AG09309 (cell line): ENCODE measurements around the gene RGS3.

Experiments
- DNase-seq: peaks from one replicate; pipeline ENCODE4 v3.0.0-alpha.2; 2010; ENCODE audit warnings: low read depth
- H3K4me3 ChIP-seq: 2 replicates; pipeline ENCODE4 v1.5.1; 2011; ENCODE audit warnings: mild to moderate bottlenecking, low read depth, low read length, moderate library complexity; ENCODE audit not compliant: control insufficient read depth
- CTCF ChIP-seq: IDR thresholded peaks from 2 replicates; pipeline ENCODE4 v1.5.1; 2011; ENCODE audit warnings: mild to moderate bottlenecking, low read depth, low read length, inconsistent platforms; ENCODE audit not compliant: insufficient read depth, control insufficient read depth; ENCODE audit errors: missing control alignments

Gene RGS3

GRCh38 chr9:113472199-113472598 is 8.7 kb downstream of the RGS3 start:
- no peak overlapping the region for H3K4me3 ChIP-seq
- TF ChIP-seq CTCF = no peak
- no peak for DNase-seq

- no peak for TF ChIP-seq CTCF
- no peak for DNase-seq
These were observed 11.0 kb downstream of the RGS3 start for GRCh38 chr9:113474360-113475028.

GRCh38 chr9:113475031-113475430 is 11.5 kb downstream of the RGS3 start:
- no peak overlapping the region for H3K4me3 ChIP-seq
- no peak for TF ChIP-seq CTCF
- no peak for DNase-seq

More at GRCh38 chr9:113474360-113475028, 11.0 kb downstream of the RGS3 start:
- H3K4me3 ChIP-seq = no peak overlapping the region

GRCh38 chr9:113475992-113476391 is 12.5 kb downstream of the RGS3 start:
- TF ChIP-seq CTCF = no peak
- no peak overlapping the region for H3K4me3 ChIP-seq
- DNase-seq = no peak

GRCh38 chr9:113476511-113476916 is 13.0 kb downstream of the RGS3 start:
- TF ChIP-seq CTCF = no peak
- no peak overlapping the region for H3K4me3 ChIP-seq
- DNase-seq = no peak

GRCh38 chr9:113477058-113477457 is 13.5 kb downstream of the RGS3 start:
- TF ChIP-seq CTCF = no peak
- H3K4me3 ChIP-seq = no peak overlapping the region
- no peak for DNase-seq
